ENCODE data around the gene GCSAM.

The GCSAM gene, protein sequence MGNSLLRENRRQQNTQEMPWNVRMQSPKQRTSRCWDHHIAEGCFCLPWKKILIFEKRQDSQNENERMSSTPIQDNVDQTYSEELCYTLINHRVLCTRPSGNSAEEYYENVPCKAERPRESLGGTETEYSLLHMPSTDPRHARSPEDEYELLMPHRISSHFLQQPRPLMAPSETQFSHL
- 4.2 to 48.0 (median 34.1) reads per million in 3 experiments for total RNA-seq

GRCh38 chr3:112132975-112133448 lies at the start of gene GCSAM:
Gene GCSAM, minus strand, starts transcription at chr3:112133248. Its CDS starts 128 bp downstream, at chr3:112133120.
- peak; percentile 77 for DNase-seq

DNA sequence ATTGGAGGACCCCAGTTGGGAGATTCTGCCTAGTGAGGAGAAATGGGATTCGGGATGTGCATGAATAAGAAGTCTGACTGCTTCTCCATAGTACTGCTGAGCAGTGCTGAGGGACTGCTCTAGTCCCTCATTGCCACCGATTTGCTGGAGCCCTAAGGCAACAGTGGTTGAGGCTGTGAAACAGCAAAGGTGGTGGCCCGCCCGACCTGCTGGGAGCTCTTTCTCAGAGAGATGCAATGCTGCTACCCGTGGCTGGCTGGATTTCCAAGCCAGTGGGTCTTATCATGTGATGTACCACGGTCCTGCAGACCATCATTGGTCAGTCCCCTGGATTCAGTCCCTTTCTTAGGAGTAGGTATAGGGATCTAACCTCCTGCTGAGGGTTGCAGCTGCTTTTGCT lies 42.6 kb upstream of the GCSAM start:
- DNase-seq = no peak

DNA sequence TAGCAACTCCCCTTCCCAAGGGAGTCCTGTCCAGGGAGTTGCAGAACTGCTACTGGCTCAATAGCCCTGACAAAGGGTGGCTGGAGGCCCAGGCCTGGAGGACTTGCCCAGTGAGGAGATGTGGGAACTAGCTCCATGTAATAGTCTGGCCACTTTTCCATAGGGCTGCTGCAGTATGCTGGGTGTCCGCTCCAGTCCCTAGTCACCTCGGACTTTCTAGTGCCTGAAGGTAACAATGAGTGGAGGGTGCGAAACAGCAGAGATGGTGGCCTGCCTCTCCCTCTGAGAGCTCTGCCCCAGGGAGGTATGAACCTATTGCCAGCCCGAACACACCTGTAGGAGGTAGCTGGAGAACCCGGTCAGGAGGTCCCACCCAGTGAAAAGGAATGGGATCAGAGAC lies 42.0 kb upstream of the GCSAM start:
- no peak for DNase-seq

DNA sequence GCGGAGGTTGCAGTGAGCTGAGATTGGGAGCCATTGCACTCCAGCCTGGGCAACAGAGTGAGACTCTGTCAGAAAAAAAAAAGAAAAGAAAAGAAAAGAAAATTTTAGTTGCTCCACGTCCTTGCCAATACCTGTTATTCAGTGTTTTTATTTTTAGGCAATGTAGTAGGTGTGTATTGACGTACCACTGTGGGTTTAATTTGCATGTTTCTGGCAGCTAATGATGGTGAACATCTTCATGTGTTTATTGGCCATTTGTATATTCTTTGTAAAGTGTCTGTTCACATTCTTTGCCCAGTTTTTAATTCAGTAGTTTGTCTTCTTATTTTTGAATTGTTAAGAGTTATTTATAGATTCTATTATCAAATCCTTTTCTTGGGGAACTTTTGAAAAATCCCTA lies 38.1 kb upstream of the GCSAM start:
- DNase-seq = no peak

- DNase-seq = no peak
Measured at GRCh38 chr3:112170046-112170445, 37.0 kb upstream of the GCSAM start.

DNA sequence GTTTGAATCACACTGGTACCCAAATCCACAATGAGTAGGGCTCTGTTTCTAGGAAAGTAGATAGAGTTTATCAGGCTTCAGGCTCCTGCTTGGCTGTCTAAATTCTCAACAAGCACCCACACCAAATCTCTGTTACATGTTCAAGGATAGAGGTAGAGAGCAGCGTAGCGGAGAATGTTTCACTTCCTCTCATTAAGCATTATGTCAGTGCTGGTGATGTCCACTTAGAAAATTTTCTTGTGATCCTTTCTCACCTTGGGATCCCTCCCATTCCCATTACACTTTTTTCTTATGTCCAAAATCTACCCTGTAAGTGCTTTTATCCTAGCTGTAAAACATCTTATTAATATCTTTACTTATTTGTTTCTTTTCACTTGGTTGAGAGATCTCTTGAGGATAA lies 34.7 kb upstream of the GCSAM start:
- DNase-seq = no peak

GRCh38 chr3:112149136-112149535 lies 16.1 kb upstream of the GCSAM start:
- no peak for DNase-seq

DNA sequence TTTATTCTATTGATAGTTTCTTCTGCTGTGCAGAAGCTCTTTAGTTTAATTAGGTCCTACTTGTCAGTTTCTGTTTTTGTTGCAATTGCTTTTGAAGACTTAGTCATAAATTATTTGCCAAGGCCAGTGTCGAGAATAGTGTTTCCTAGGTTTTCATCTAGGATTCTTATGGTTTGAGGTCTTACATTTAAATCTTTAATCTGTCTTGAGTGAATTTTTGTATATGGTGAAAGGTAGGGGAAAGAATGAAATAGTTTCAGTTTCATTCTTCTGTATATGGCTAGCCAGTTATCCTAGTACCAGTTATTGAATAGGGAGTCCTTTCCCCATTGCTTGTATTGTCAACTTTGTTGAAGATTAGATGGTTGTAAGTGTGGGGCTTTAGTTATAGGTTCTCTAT lies 10.6 kb upstream of the GCSAM start:
- DNase-seq = no peak

- no peak for DNase-seq
Measured at GRCh38 chr3:112143251-112143650, 10.2 kb upstream of the GCSAM start.

GRCh38 chr3:112141293-112141692 lies 8.2 kb upstream of the GCSAM start:
- DNase-seq = no peak

GRCh38 chr3:112140584-112140983 lies 7.5 kb upstream of the GCSAM start:
- DNase-seq = no peak

DNA sequence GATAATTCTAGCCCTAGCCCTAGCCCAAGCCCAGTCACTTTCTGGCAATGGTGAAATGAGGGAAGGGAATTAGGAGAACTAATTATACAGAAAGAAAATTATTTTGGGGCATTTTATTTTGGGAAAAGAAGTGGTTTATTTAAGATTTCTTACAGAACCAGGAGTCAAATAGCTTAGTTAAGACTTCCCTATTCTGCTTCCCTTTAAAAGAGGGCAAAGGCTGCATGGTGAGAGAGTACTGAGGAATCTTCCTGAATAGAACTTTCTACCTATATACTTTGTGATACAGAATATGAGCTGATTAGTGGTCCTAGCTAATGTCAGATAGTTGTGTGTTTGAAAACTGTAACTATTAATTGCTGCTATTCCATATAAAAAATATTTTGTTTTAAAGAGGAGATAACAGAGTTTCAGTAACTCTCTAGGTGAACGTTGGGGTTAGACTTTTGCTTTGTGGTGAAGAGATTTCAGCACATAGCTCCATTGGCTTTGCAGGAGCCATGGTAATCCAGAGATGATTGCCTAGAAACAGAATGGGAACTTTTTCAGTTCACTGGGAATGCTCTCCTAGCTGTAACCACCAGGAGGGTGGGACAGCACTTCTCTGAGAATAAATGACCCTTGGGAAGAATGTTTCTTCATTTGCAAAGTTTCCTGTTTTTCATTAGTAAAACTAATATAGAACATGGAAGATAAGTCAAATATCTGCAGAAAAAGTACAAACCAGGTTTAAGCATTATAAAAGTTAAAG lies 5.3 kb upstream of the GCSAM start:
- DNase-seq = no peak

DNA sequence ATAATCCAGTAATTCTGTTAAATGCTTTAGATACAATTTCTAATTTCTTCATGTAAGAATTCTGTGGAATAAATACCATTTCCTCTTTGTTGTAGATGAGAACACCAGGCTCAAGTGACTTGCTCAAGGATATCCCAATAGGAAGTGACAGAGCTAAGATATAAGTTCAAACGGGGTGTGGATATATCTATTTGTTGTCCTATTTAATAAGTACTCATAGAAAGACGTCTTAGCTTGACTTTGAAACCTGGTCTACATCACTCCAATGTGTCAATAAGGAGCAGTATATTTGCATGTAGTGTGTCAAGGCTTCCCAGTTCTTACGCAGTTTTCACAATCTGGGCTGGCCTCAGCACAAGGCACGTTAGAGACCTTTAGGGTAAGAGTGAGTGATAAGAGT lies 4.7 kb upstream of the GCSAM start:
- no peak for DNase-seq

DNA sequence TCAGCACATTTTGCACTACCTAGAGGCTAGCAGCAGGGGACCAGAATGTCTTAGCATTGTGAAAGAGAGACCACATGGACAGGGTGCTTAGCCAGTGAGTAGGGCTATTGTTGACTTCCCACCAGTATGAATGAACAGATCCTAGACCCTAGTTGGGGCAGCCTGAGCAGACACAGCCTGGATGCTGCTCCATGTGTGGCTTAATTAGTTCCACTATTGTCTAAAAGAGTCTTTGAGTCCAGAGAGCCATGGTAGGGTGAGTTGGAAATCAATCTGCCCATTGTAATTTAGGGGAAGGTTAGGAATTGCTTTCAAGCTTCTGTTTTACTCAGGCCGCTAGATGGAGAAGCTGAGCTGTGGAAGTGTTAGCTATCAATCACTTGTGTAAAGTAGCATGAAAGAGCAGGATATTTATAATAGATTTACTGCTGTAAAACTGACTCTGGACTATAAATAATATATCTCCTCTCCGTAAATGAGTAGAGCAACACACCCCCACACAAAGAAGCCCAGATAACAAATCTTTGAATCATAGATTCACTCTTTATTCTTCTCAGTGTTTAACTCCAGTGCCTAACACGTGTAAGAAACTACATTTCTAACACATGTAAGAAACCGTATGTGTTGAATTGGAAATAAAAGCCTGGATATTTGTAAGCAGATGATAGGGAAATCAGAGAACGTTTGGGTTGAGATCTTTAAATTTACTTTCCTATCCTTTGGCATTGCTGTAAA lies 4.1 kb upstream of the GCSAM start:
- DNase-seq = no peak

DNA sequence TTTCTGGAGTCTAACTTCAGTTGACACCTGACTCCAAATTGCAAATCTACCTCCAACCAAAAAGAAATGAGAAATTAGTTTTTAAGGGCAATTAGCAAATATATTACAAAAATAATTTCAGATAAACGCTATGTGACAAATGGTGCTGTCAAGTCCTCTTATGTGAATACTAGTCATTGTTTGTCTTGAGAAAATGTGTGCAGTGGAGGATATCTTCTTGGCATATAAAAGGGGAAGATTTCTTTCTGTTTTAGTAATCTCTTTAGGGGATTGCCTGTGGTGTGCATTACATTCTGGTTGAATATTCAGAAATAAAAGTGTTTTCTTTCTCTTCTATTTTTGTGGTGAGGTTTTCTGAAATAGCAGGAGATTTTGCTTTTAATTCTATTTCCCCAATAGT lies 3.0 kb upstream of the GCSAM start:
- no peak for DNase-seq

- DNase-seq = peak; percentile 65
Measured at GRCh38 chr3:112134335-112135124, 1.5 kb upstream of the GCSAM start.

GRCh38 chr3:112133626-112134334 lies 732 bp upstream of the GCSAM start:
- no peak for DNase-seq

DNA sequence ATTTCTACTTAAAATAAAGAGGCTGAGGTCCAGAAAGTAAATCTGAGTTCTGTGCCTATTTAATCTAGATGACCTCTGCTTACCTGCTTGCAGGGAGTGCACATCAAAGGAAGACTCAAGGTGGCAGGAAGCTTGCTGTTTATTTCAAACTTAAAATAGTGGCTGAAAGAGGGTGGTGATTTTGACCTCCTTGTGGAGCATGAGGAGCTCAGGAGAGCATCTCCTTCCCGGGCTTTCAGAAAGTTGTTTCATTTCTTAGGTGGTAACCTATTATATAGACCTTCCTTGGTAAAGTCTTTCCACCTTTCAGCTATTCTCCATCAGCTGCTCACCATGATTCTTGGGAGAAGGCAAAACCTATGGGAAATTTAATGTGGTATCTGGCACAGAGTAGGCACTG lies 494 bp downstream of the GCSAM start:
- DNase-seq = no peak

- DNase-seq = no peak
Measured at GRCh38 chr3:112132088-112132487, 960 bp downstream of the GCSAM start.

DNA sequence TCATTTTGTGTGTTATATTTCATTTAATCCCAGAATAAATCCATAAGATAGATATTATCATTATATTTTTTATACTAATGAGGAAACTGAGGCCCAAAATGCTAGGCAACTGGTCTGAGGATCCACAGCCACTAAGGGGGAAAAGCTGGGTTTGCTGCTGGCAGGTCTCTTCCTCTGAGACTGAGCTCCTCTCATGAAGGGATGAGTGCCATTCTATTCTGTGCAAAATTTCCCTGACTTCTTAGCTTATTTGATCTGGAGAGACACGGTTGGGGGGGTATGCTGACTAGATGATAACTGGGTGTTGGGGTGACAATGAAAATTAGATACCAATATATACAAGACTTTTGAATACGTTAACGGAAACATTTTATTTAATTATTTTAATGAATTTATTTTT lies 1.9 kb downstream of the GCSAM start:
- DNase-seq = no peak

GRCh38 chr3:112130638-112130993 lies 2.4 kb downstream of the GCSAM start:
- no peak for DNase-seq

- no peak for DNase-seq
Measured at GRCh38 chr3:112129925-112130637, 3.0 kb downstream of the GCSAM start.

Measured in central memory CD4-positive, alpha-beta T cell (primary cell).